Mucosa of rectum (tissue), 2 donors: Measurements from ENCODE around the gene EFCAB6.

Experiments
- H3K27ac ChIP-seq, 2 donors: one replicate each; pipeline ENCODE4 v1.7.0; 2013; ENCODE audit warnings: inconsistent platforms in 2 of 2, low read depth in 2 of 2, low read length in 2 of 2
- H3K27me3 ChIP-seq, 2 donors: one replicate each; pipeline ENCODE4 v1.7.0; 2013; ENCODE audit warnings: low read length in 2 of 2; ENCODE audit not compliant: control insufficient read depth in 2 of 2, insufficient read depth in 2 of 2
- H3K36me3 ChIP-seq, 2 donors: one replicate each; pipeline ENCODE4 v1.7.0; 2013; ENCODE audit warnings: low read length in 2 of 2; ENCODE audit not compliant: control insufficient read depth in 2 of 2, insufficient read depth in 2 of 2
- H3K4me1 ChIP-seq, 2 donors: one replicate each; pipeline ENCODE4 v1.7.0; 2013; ENCODE audit warnings: low read length in 2 of 2, mild to moderate bottlenecking in 1 of 2; ENCODE audit not compliant: control insufficient read depth in 2 of 2, insufficient read depth in 2 of 2
- H3K4me3 ChIP-seq, 2 donors: one replicate each; pipeline ENCODE4 v1.7.0; 2013; ENCODE audit warnings: low read length in 2 of 2
- H3K9ac ChIP-seq, 2 donors: one replicate each; pipeline ENCODE4 v1.7.0; 2013; ENCODE audit warnings: low read length in 2 of 2, low read depth in 1 of 2, mild to moderate bottlenecking in 1 of 2
- H3K9me3 ChIP-seq, 2 donors: one replicate each; pipeline ENCODE4 v1.7.0; 2013; ENCODE audit warnings: low read length in 2 of 2; ENCODE audit not compliant: control insufficient read depth in 2 of 2
- donor health status: healthy.
- donor health status: Normal muscosa, but diverticular disease.

Gene EFCAB6

GRCh38 chr22:43600265-43600664, 211.8 kb downstream of the EFCAB6 start:
- Histone ChIP-seq H3K9me3 (no peaks in the 10 kb centered on the region), H3K36me3 (no peaks in the 10 kb centered on the region), H3K27ac (no peak overlapping the region), H3K9ac (no peak overlapping the region), H3K4me3 (no peak overlapping the region), H3K4me1 (no peaks in the 10 kb centered on the region), H3K27me3 (no peaks in the 10 kb centered on the region)

- Histone ChIP-seq H3K9ac (no peak overlapping the region), H3K9me3 (no peaks in the 10 kb centered on the region), H3K4me3 (no peak overlapping the region), H3K27me3 (no peaks in the 10 kb centered on the region), H3K36me3 (no peaks in the 10 kb centered on the region), H3K4me1 (no peaks in the 10 kb centered on the region), H3K27ac (no peak overlapping the region)
Measured at GRCh38 chr22:43592476-43592875, 219.6 kb downstream of the EFCAB6 start.

GRCh38 chr22:43591380-43591779, 220.7 kb downstream of the EFCAB6 start:
- H3K9ac ChIP-seq: no peak overlapping the region
- no peaks in the 10 kb centered on the region for H3K9me3 ChIP-seq
- H3K4me1 ChIP-seq: no peaks in the 10 kb centered on the region
- no peaks in the 10 kb centered on the region for H3K27me3 ChIP-seq
- H3K4me3 ChIP-seq: no peak overlapping the region
- H3K36me3 ChIP-seq: no peaks in the 10 kb centered on the region
- no peak overlapping the region for H3K27ac ChIP-seq

GRCh38 chr22:43587574-43587973, 224.5 kb downstream of the EFCAB6 start:
- Histone ChIP-seq H3K4me3 (no peak overlapping the region), H3K36me3 (no peaks in the 10 kb centered on the region), H3K27me3 (no peaks in the 10 kb centered on the region), H3K9me3 (no peaks in the 10 kb centered on the region), H3K4me1 (no peaks in the 10 kb centered on the region), H3K9ac (no peak overlapping the region), H3K27ac (no peak overlapping the region)

- Histone ChIP-seq H3K9me3 (no peaks in the 10 kb centered on the region), H3K4me1 (no peaks in the 10 kb centered on the region), H3K27me3 (no peaks in the 10 kb centered on the region), H3K27ac (no peak overlapping the region), H3K36me3 (no peaks in the 10 kb centered on the region), H3K4me3 (no peak overlapping the region), H3K9ac (no peak overlapping the region)
Measured at GRCh38 chr22:43583501-43583900, 228.6 kb downstream of the EFCAB6 start.

GRCh38 chr22:43582394-43582793, 229.7 kb downstream of the EFCAB6 start:
- Histone ChIP-seq H3K4me3 (no peak overlapping the region), H3K27me3 (no peaks in the 10 kb centered on the region), H3K4me1 (no peaks in the 10 kb centered on the region), H3K27ac (no peak overlapping the region), H3K36me3 (no peaks in the 10 kb centered on the region), H3K9ac (no peak overlapping the region), H3K9me3 (no peaks in the 10 kb centered on the region)

GRCh38 chr22:43580271-43580750, 231.8 kb downstream of the EFCAB6 start:
- no peak overlapping the region for H3K9ac ChIP-seq
- no peaks in the 10 kb centered on the region for H3K27me3 ChIP-seq
- no peaks in the 10 kb centered on the region for H3K4me1 ChIP-seq
- H3K9me3 ChIP-seq: no peaks in the 10 kb centered on the region
- no peaks in the 10 kb centered on the region for H3K36me3 ChIP-seq
- no peak overlapping the region for H3K27ac ChIP-seq
- H3K4me3 ChIP-seq: no peak overlapping the region

GRCh38 chr22:43574738-43575137, 237.4 kb downstream of the EFCAB6 start:
- Histone ChIP-seq H3K36me3 (no peaks in the 10 kb centered on the region), H3K9me3 (no peaks in the 10 kb centered on the region), H3K9ac (no peak overlapping the region), H3K4me1 (no peaks in the 10 kb centered on the region), H3K27ac (no peak overlapping the region), H3K4me3 (no peak overlapping the region), H3K27me3 (no peaks in the 10 kb centered on the region)

- H3K9ac ChIP-seq: no peak overlapping the region
- no peaks in the 10 kb centered on the region for H3K27me3 ChIP-seq
- no peak overlapping the region for H3K27ac ChIP-seq
- no peaks in the 10 kb centered on the region for H3K9me3 ChIP-seq
- H3K4me1 ChIP-seq: no peaks in the 10 kb centered on the region
- no peaks in the 10 kb centered on the region for H3K36me3 ChIP-seq
- no peak overlapping the region for H3K4me3 ChIP-seq
Measured at GRCh38 chr22:43572710-43573109, 239.4 kb downstream of the EFCAB6 start.

GRCh38 chr22:43571181-43571580, 240.9 kb downstream of the EFCAB6 start:
- H3K9ac ChIP-seq: no peak overlapping the region
- no peaks in the 10 kb centered on the region for H3K27me3 ChIP-seq
- no peak overlapping the region for H3K27ac ChIP-seq
- H3K36me3 ChIP-seq: no peaks in the 10 kb centered on the region
- no peaks in the 10 kb centered on the region for H3K9me3 ChIP-seq
- no peak overlapping the region for H3K4me3 ChIP-seq
- H3K4me1 ChIP-seq: no peaks in the 10 kb centered on the region
